ENCODE measurements around the gene LMF1.

Gene LMF1

GRCh38 chr16:907361-907760, 63.4 kb downstream of the LMF1 start:
- TF ChIP-seq CTCF (conservative IDR thresholded peaks at IDR 0.05; ENCODE audit: low read length): no peak
- H3K4me3 ChIP-seq (ENCODE audit: low read length): no peak overlapping the region
- DNase-seq (ENCODE audit: low read depth): no peak

GRCh38 chr16:906296-906695, 64.5 kb downstream of the LMF1 start:
- H3K4me3 ChIP-seq (ENCODE audit: low read length): no peak overlapping the region
- TF ChIP-seq CTCF (conservative IDR thresholded peaks at IDR 0.05; ENCODE audit: low read length): no peak
- DNase-seq (ENCODE audit: low read depth): no peak

GRCh38 chr16:901715-902601, 68.8 kb downstream of the LMF1 start:
- H3K4me3 ChIP-seq (ENCODE audit: low read length): no peak overlapping the region
- DNase-seq (ENCODE audit: low read depth): no peak
- no peak for TF ChIP-seq CTCF (conservative IDR thresholded peaks at IDR 0.05; ENCODE audit: low read length)

- H3K4me3 ChIP-seq (ENCODE audit: low read length): no peak overlapping the region
- no peak for DNase-seq (ENCODE audit: low read depth)
- TF ChIP-seq CTCF (conservative IDR thresholded peaks at IDR 0.05; ENCODE audit: low read length): no peak
Observed at GRCh38 chr16:901149-901548, 69.6 kb downstream of the LMF1 start.

GRCh38 chr16:900211-900610, 70.6 kb downstream of the LMF1 start:
- no peak for DNase-seq (ENCODE audit: low read depth)
- no peak overlapping the region for H3K4me3 ChIP-seq (ENCODE audit: low read length)
- no peak for TF ChIP-seq CTCF (conservative IDR thresholded peaks at IDR 0.05; ENCODE audit: low read length)

- H3K4me3 ChIP-seq (ENCODE audit: low read length): no peak overlapping the region
- TF ChIP-seq CTCF (conservative IDR thresholded peaks at IDR 0.05; ENCODE audit: low read length): no peak
- no peak for DNase-seq (ENCODE audit: low read depth)
Observed at GRCh38 chr16:899683-900060, 71.1 kb downstream of the LMF1 start.

Measured in AG10803 (cell line).